HepG2 (cell line): ENCODE results near the gene MYLK. TPM values are rescaled to one million over a fixed set of nuclear protein-coding genes. Genes with fewer than 3 reads are reported as not detected.

Source experiments
- ATAC-seq: fragments of 200-7000 bp; cut with Tn5 transposase; 3 replicates; pipeline ENCODE4 v1.9.1; 2020; ENCODE audit warnings: mild to moderate bottlenecking, moderate library complexity
- BruUV-seq: library from RNA; stranded (reverse); fragments of 400-500 nt; replicated peaks from 2 replicates; lab custom pipeline; 2021; lab: Mats Ljungman, UMichigan
- CTCF ChIA-PET: fragments of 300-600 bp; formaldehyde crosslinking; extraction: SDS; loops from one replicate; lab custom pipeline; 2021; ENCODE audit warnings: low total read pairs, inconsistent platforms, low intra/inter-chr PET ratio; lab: Yijun Ruan, JAX
- POLR2A ChIA-PET: fragments of 350-600 bp; sonication (Branson Sonifier 250); formaldehyde crosslinking; loops from one replicate; lab custom pipeline; 2020; ENCODE audit warnings: antibody characterized with exemption, inconsistent platforms; lab: Yijun Ruan, JAX
- DNase-seq: peaks from one replicate; pipeline ENCODE4 v3.0.0-alpha.2; 2015; ENCODE audit warnings: low spot score
- FAIRE-seq: peaks from 3 replicates; lab custom pipeline; 2011; peaks lifted over from hg19 to GRCh38; lab: Jason Lieb, UNC
- H2AFZ ChIP-seq: one replicate; pipeline ENCODE4 v1.6.1; 2011; ENCODE audit warnings: low read length, inconsistent platforms
- H3K27ac ChIP-seq: fragments of 300-600 bp; 3 replicates; pipeline ENCODE4 v1.8.0; 2011; ENCODE audit warnings: mixed run types, mild to moderate bottlenecking, mixed read lengths, low read length, inconsistent platforms; ENCODE audit not compliant: insufficient read depth; ENCODE audit errors: extremely low read length
- H3K27me3 ChIP-seq, 2 experiments: fragments of 200-600 bp in 1 of 2; 2 replicates in 1 of 2; 3 replicates in 1 of 2; pipeline versions ENCODE4 v1.6.0 to v1.8.0; 2011; ENCODE audit warnings: low read length in 2 of 2, mild to moderate bottlenecking in 2 of 2, moderate library complexity in 2 of 2, inconsistent platforms in 1 of 2; ENCODE audit not compliant: insufficient read depth in 2 of 2, control insufficient read depth in 1 of 2
- H3K36me3 ChIP-seq, 2 experiments: fragments of 200-600 bp in 1 of 2; replicated peaks in 1 of 2; 2 replicates in 1 of 2; 3 replicates in 1 of 2; pipeline versions ENCODE4 v1.5.1 to v1.8.0; 2011; ENCODE audit warnings: low read length in 2 of 2, inconsistent platforms in 1 of 2; ENCODE audit not compliant: insufficient read depth in 2 of 2, control insufficient read depth in 1 of 2
- H3K4me1 ChIP-seq: 2 replicates; pipeline ENCODE4 v1.5.1; 2012; ENCODE audit warnings: low read length, inconsistent platforms; ENCODE audit not compliant: insufficient read depth
- H3K4me2 ChIP-seq: 2 replicates; pipeline ENCODE4 v1.6.0; 2011; ENCODE audit warnings: low read depth, low read length, inconsistent platforms
- H3K4me3 ChIP-seq, 3 experiments: fragments of 200-600 bp in 1 of 3; sonication (generic), shearing (Covaris generic) in 1 of 3; replicated peaks in 1 of 3; 2 replicates each; pipeline ENCODE4 v1.5.1; 2011 to 2016; ENCODE audit warnings: low read length in 3 of 3, inconsistent platforms in 2 of 3, low read depth in 2 of 3, mild to moderate bottlenecking in 2 of 3, control low read depth in 1 of 3, mixed read lengths in 1 of 3; ENCODE audit not compliant: insufficient read depth in 1 of 3
- H3K79me2 ChIP-seq: one replicate; pipeline ENCODE4 v1.6.1; 2011; ENCODE audit warnings: low read length, inconsistent platforms; ENCODE audit not compliant: insufficient read depth
- H3K9ac ChIP-seq: 2 replicates; pipeline ENCODE4 v1.6.0; 2011; ENCODE audit warnings: mild to moderate bottlenecking, low read depth, low read length, inconsistent platforms; ENCODE audit not compliant: insufficient read depth
- H3K9me3 ChIP-seq: 2 replicates; pipeline ENCODE4 v1.5.1; 2012; ENCODE audit warnings: mild to moderate bottlenecking, low read length
- H4K20me1 ChIP-seq: 2 replicates; pipeline ENCODE4 v1.6.0; 2011; ENCODE audit warnings: inconsistent platforms, mild to moderate bottlenecking, low read length, moderate library complexity; ENCODE audit not compliant: insufficient read depth
- GATAD2A ChIP-seq: IDR thresholded peaks from 2 replicates; pipeline ENCODE4 v1.6.1; 2016
- GPBP1L1 ChIP-seq: sonication (generic); formaldehyde crosslinking; IDR thresholded peaks from 2 replicates; pipeline ENCODE4 v1.5.0; 2020; ENCODE audit warnings: mild to moderate bottlenecking, missing genetic modification reagents
- JUNB ChIP-seq: sonication (generic); formaldehyde crosslinking; IDR thresholded peaks from 2 replicates; pipeline ENCODE4 v1.8.0; 2022; ENCODE audit warnings: missing genetic modification reagents, mild to moderate bottlenecking, borderline replicate concordance
- KDM1A ChIP-seq: IDR thresholded peaks from 2 replicates; pipeline ENCODE4 v1.6.1; 2016; ENCODE audit warnings: missing compliant biosample characterization
- KLF9 ChIP-seq: IDR thresholded peaks from 2 replicates; pipeline ENCODE4 v1.6.1; 2016; ENCODE audit warnings: low read depth
- MEIS2 ChIP-seq: sonication (generic); formaldehyde crosslinking; IDR thresholded peaks from 2 replicates; pipeline ENCODE4 v1.9.0; 2021; ENCODE audit warnings: mild to moderate bottlenecking, missing genetic modification reagents
- RORA ChIP-seq: sonication (generic); formaldehyde crosslinking; IDR thresholded peaks from 2 replicates; pipeline ENCODE4 v1.5.0; 2020; ENCODE audit warnings: mild to moderate bottlenecking, missing genetic modification reagents, moderate library complexity
- SETDB1 ChIP-seq: sonication (generic); formaldehyde crosslinking; IDR thresholded peaks from 2 replicates; pipeline ENCODE4 v1.5.1; 2020; ENCODE audit warnings: missing genetic modification reagents, mild to moderate bottlenecking, borderline replicate concordance
- SIN3A ChIP-seq: IDR thresholded peaks from 2 replicates; pipeline ENCODE4 v1.6.1; 2011; ENCODE audit warnings: low read depth, mild to moderate bottlenecking, control low read depth, low read length, borderline replicate concordance
- SRF ChIP-seq: IDR thresholded peaks from 2 replicates; pipeline ENCODE4 v1.6.1; 2011; ENCODE audit warnings: mild to moderate bottlenecking, low read depth, low read length, moderate library complexity
- SRY ChIP-seq: sonication (generic); formaldehyde crosslinking; IDR thresholded peaks from 2 replicates; pipeline ENCODE4 v1.8.0; 2022; ENCODE audit warnings: mild to moderate bottlenecking, missing genetic modification reagents
- ZNF264 ChIP-seq: sonication (generic); formaldehyde crosslinking; IDR thresholded peaks from 2 replicates; pipeline ENCODE4 v1.4.0; 2020; ENCODE audit warnings: missing genetic modification reagents
- ZNF567 ChIP-seq: sonication (generic); formaldehyde crosslinking; IDR thresholded peaks from 2 replicates; pipeline ENCODE4 v1.8.1; 2023; ENCODE audit warnings: mild to moderate bottlenecking, missing genetic modification reagents, borderline replicate concordance
- ZNF660 ChIP-seq: sonication (generic); formaldehyde crosslinking; IDR thresholded peaks from 2 replicates; pipeline ENCODE4 v1.5.1; 2020; ENCODE audit warnings: mild to moderate bottlenecking, low read depth, missing genetic modification reagents, borderline replicate concordance
- WGBS: methylation state at CpG from one replicate; pipeline ENCODE4 v1.1.6; 2017; ENCODE audit warnings: low lambda C conversion rate; 5-methylcytosine and 5-hydroxymethylcytosine counted together
- in situ Hi-C: cut with HindIII; loops from 2 replicates; pipeline ENCODE4 v1.10.0; 2017; ENCODE audit warnings: low pct_unique_long_range_greater_than_20kb; ENCODE audit not compliant: extremely low pct_ligation_motif_present
- intact Hi-C: fragments of 100-400 bp; cut with micrococcal nuclease; formaldehyde crosslinking; loops from one replicate; pipeline ENCODE4 v1.10.0; 2022; ENCODE audit not compliant: unreplicated experiment
- polyA plus RNA-seq, 8 experiments: library from polyadenylated mRNA; depleted of rRNA in 3 of 8; stranded (reverse) in 7 of 8; unstranded in 1 of 8; fragments of >200 nt; fragmentation: Illumina TruSeq in 4 of 8; extraction: Trizol in 4 of 8; gene quantifications; 2 replicates each; pipeline versions ENCODE4 v1.2.1 to v1.2.3, GENCODE V29; 2011 to 2016; ENCODE audit warnings: low read depth in 4 of 8, missing spikeins in 1 of 8, mixed read lengths in 1 of 8; ENCODE audit not compliant: insufficient read depth in 1 of 8
- total RNA-seq, 5 experiments: library from RNA; depleted of rRNA; stranded (reverse); fragments of >200 nt; fragmentation: Illumina TruSeq; extraction: Trizol; gene quantifications; 2 replicates each; pipeline ENCODE4 v1.2.3, GENCODE V29; 2016; ENCODE audit warnings: low read depth in 1 of 5
- TF ChIP-seq, protein P1 (sequence below): IDR thresholded peaks from 2 replicates; pipeline ENCODE4 v1.6.1; 2016; ENCODE audit warnings: missing biosample characterization, missing genetic modification reagents, low read depth
- TF ChIP-seq, protein P2 (sequence below): sonication (generic); formaldehyde crosslinking; IDR thresholded peaks from 2 replicates; pipeline ENCODE4 v1.8.1; 2023; ENCODE audit warnings: missing genetic modification reagents, mild to moderate bottlenecking, borderline replicate concordance
- TF ChIP-seq, protein P3 (sequence below): sonication (generic); formaldehyde crosslinking; IDR thresholded peaks from 2 replicates; pipeline ENCODE4 v1.4.0; 2020; ENCODE audit warnings: missing genetic modification reagents, borderline replicate concordance

Gene MYLK
- total and polyA plus RNA-seq, 2 of the 13 experiments (the other 11 are each of a cell fraction or from before 2014, with no cell fraction given) = 10.6 to 34.9 TPM

DNA sequence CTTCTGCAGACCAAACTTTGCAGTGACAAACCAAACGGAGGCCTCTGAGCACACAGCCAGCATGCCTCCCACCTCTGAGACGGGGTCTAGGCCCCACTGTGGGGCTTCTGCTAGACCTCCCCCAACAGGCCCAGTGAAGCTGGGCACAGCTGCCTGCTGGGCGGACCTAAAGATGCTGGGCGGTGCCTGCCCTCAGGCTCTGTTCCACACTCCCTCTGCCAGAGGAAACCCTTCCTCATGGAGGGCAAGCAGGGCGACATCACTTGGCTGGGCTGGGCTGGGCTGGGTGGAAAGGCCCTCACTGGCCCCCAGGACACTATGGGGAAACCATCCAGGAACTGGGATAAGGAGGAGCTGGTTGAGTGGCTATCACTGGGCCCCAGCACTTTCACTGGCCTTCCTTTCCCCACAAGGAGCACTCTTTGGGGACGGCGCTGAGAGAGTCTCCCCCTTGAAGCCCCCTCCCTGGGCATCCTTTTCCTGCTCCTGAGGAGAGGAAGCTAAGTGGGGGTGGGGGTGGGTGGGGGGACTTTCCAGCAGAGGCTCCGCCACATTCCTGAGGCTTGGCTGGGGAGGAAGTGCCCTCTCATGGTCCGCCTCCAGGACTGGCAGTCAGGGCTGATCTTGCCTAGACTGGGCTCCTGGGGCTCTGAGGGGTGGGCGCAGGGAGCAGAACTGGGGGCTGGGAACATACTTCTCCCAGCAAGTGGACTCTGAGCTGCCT is 201.2 kb downstream of the MYLK start (continued):
- no peak for TF ChIP-seq KLF9 (CRISPR knock-in tag)
- TF ChIP-seq, protein P1, sequence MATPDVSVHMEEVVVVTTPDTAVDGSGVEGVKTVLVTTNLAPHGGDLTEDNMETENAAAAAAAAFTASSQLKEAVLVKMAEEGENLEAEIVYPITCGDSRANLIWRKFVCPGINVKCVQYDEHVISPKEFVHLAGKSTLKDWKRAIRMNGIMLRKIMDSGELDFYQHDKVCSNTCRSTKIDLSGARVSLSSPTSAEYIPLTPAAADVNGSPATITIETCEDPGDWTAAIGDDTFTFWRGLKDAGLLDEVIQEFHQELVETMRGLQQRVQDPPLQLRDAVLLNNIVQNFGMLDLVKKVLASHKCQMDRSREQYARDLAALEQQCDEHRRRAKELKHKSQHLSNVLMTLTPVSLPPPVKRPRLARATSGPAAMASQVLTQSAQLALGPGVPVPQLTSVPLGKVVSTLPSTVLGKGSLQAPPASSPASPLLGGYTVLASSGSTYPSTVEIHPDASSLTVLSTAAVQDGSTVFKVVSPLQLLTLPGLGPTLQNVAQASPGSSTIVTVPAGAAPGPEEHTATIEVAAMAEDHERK (CRISPR knock-in tag) = no peak
- no peak for TF ChIP-seq ZNF660 (CRISPR knock-in tag)
- no peak for TF ChIP-seq SIN3A

DNA sequence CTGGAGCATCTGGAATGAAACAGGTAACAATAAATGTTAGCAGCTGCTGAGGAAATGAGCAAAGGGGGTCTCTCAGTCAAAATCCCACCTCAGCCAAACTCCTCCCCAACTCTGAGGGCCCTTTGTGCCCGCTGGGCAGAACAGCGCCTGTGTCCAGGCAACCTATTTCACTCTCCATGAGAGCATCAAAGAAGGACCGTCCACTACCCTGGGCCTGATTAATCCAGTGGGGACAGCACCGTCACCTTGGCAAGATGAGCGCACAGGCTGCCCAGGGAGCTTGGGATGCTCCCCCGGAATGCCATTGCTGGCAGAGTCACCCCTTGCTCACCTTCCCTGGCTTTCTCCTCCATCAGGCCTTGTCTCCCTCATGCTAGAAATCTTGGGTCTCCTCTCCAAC is 201.8 kb downstream of the MYLK start:
- H3K9me3 ChIP-seq = no peaks in the 10 kb centered on the region
- no peaks in the 10 kb centered on the region for H3K27me3 ChIP-seq
- ATAC-seq = no peak
- FAIRE-seq = no peak
- intact Hi-C loops = no loop called here
- DNase-seq = no peak
- no peak overlapping the region for H3K27ac ChIP-seq
- BruUV-seq = no TSS peak
- H3K79me2 ChIP-seq = no peaks in the 10 kb centered on the region
- in situ Hi-C loops = no loop called here
- WGBS = 100% methylated on average over 4 of the region's 6 CpGs
- ChIA-PET CTCF (no interaction called here), POLR2A (no interaction called here)
- H3K4me3 ChIP-seq = no peak overlapping the region
- no peak overlapping the region for H3K9ac ChIP-seq
- H2AFZ ChIP-seq = no peak overlapping the region
- H3K36me3 ChIP-seq = peaks cover 12 to 41% of the 10 kb centered on the region in 2 experiments; a peak in 4 of 5 replicates
- H4K20me1 ChIP-seq = no peaks in the 10 kb centered on the region
- no peak overlapping the region for H3K4me2 ChIP-seq
- peaks cover 9% of the 10 kb centered on the region for H3K4me1 ChIP-seq
- TF ChIP-seq JUNB (no peak), ZNF567 (CRISPR knock-in tag) (no peak), RORA (CRISPR knock-in tag) (no peak), KDM1A (CRISPR knock-in tag) (no peak), SRY (CRISPR knock-in tag) (no peak), MEIS2 (CRISPR knock-in tag) (no peak), SRF (no peak), ZNF264 (CRISPR knock-in tag) (no peak), GPBP1L1 (CRISPR knock-in tag) (no peak), SETDB1 (CRISPR knock-in tag) (no peak), GATAD2A (CRISPR knock-in tag) (no peak)
- TF ChIP-seq, protein P2, sequence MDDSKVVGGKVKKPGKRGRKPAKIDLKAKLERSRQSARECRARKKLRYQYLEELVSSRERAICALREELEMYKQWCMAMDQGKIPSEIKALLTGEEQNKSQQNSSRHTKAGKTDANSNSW = no peak
- TF ChIP-seq, protein P3, sequence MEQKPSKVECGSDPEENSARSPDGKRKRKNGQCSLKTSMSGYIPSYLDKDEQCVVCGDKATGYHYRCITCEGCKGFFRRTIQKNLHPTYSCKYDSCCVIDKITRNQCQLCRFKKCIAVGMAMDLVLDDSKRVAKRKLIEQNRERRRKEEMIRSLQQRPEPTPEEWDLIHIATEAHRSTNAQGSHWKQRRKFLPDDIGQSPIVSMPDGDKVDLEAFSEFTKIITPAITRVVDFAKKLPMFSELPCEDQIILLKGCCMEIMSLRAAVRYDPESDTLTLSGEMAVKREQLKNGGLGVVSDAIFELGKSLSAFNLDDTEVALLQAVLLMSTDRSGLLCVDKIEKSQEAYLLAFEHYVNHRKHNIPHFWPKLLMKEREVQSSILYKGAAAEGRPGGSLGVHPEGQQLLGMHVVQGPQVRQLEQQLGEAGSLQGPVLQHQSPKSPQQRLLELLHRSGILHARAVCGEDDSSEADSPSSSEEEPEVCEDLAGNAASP (CRISPR knock-in tag) = no peak
